LNCAP (cell line): ENCODE data around the gene NUDT14.

Experiments used
- TF ChIP-seq, protein P1 (sequence below): fragments of 450-650 bp; IDR thresholded peaks from 2 replicates; pipeline ENCODE4 v1.5.1; 2017; ENCODE audit warnings: mild to moderate bottlenecking

Gene NUDT14

DNA sequence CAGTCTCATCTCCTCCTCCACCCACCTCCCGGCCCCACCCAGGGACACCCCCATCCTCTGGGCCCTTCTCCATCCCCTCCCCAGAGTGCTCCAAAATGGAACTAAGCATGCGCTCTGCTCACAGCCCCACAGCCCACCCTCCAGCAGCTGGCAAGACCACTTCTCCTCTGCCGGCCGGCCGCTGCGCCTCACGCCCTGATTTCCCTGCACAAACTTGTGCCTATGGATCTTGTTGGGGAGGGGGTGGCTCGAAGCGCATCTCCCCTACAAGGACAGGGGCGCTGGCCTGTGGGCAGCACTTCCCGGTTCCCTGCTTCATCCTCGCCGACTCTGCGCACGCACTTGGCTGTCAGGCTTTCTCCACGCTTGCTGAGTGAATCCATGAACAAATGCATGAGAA, 19.5 kb upstream of the NUDT14 start:
- TF ChIP-seq, protein P1, sequence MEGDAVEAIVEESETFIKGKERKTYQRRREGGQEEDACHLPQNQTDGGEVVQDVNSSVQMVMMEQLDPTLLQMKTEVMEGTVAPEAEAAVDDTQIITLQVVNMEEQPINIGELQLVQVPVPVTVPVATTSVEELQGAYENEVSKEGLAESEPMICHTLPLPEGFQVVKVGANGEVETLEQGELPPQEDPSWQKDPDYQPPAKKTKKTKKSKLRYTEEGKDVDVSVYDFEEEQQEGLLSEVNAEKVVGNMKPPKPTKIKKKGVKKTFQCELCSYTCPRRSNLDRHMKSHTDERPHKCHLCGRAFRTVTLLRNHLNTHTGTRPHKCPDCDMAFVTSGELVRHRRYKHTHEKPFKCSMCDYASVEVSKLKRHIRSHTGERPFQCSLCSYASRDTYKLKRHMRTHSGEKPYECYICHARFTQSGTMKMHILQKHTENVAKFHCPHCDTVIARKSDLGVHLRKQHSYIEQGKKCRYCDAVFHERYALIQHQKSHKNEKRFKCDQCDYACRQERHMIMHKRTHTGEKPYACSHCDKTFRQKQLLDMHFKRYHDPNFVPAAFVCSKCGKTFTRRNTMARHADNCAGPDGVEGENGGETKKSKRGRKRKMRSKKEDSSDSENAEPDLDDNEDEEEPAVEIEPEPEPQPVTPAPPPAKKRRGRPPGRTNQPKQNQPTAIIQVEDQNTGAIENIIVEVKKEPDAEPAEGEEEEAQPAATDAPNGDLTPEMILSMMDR, result no peak

DNA sequence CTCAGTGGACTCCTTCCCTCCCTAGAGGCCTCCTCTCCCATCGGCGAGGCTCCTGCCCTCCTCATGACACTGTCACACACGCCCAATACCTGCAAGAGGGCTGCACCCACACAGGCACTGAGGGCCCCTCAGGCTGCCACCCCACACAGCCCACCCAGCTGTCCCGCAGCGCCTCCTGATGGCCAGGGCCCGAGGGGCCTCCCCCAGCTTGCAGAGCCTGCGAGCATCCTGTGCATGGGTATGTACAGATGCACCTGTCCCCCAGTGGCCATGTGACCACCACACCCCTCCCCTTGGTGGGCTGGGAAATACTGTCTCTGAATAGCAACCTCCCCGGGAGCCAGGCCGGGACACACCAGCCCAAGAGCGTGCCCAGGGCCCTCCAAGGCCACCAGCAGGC, 19.0 kb upstream of the NUDT14 start:
- TF ChIP-seq, protein P1, result no peak

DNA sequence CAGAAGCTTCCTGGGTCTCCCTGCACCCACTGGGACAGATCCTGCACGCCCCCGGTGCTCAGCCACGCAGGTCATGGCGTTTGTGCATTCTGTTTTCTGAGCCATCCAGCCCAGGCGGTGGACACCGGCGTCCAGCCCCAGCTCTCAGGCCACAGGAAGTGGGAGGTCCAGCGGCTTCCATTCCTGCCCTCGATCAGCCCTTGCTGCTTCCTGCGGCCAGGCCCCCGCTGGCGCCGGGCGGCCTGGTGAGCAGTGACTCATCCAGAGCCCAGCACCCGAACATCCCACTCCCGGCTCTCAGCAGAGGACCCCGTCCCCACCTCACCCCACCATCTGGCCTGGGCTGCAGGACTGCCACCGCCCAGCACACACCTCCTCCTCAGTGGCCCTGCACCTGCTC, 18.0 kb upstream of the NUDT14 start:
- TF ChIP-seq, protein P1, result no peak

DNA sequence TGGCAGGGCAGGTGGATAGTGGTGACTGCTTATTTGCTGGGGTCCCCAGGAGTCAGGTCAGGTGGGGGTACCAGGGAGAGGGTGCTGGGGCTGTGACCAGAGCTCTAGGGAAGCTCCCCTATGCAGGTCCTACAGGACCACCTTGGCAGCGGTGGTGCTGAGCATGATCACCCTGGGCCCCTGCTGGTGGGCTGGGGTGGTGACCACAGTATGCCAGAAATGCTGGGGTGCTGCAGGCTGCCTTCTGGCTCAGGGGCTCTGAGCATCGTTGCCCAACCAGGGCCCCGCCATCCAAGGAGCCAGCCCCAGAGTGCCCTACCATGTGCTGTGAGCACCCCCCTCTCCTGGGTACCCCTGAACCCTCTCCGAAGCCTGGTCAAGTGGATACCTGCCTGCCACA, 17.5 kb upstream of the NUDT14 start:
- TF ChIP-seq, protein P1, result no peak

DNA sequence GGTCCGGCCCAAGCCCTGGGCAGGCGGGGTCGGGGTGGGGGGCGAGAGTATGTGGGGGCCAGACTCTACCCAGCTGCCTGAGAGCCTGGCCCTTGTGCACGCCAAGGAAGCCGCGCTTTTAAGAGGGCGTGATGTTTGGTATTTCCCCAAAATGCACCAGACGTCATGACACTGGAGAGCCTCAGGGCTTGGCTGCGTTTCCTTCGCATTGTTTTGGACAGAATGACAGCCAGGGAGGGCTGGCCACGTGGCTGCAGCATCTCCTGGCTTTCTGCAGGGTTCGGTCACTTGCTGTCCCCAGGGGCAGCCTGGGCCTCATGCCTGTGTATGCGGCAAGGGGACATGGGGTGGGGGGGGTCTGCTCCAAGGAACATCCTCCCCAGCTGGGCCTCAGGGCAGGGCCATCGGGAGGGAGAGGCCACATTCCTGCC, 16.1 kb upstream of the NUDT14 start:
- TF ChIP-seq, protein P1, result no peak

DNA sequence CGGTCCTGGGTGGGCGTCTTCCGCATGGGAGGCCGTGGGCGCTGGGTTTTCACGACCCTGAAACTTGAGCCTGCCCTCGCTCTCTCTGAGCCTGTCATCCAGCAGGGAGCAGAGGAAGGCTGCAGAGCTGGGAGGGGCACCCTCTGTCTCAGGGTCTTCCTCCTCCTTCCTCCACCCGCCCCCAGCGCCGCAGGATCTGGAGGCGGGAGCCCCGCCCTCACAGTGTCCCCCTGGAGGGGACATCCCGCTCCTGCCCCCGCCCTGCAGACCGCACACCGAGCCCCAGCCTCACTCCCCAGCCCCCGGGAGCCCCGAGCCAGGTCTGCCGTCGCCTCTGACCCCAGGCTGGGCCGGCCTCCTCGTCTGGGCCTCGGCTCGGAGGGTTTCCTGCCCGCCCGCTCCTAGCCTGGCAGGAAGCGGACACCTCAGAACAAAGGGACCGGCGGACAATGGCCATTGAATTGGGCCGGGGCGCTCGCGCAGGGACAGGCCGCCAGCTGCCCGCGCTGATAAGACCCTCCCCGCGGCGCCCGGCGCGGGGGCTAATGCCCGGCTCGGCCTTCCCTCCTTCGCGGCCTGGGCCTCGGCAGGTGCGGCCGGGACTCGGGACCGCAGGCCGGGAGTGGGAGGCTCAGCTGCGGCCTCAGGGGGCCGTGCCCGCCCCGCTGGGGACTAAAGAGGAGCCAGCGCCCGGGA, 15.3 kb upstream of the NUDT14 start:
- TF ChIP-seq, protein P1, result no peak

DNA sequence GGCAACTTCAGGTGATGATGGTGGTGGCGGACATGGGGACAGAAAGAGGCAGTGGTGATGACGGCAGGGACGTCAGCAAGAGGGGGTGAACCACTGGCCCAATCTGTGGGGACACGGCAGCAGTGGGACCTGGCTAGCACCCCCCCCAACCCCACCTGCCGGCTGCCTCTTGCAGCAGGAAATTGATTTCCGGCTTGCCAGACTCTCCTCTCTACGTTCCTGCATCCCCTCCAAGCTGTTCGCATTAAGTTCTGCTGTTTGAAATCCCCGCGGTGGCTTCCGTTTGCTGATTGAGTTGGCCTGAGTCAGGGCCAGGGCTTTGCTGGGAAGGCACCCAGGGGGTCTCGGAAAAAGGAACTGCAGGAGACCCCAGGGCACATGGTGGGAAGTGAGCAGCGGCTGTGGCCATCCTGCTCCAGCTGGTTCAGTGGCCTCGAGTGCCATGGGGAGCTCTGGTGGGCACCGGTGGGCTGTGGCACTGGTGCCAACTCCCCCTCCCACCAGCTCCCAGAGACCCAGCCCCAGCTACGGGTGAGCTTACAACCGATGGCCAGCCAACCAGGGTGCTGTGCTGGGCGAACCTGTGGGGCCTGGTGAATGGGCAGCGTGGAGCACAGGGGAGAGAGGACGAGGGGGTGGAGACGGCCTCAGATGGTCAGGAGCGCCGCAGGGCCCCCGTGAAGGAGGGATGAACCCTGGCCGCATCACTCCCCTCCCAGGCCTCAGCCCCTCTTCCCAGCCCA, 14.6 kb upstream of the NUDT14 start:
- TF ChIP-seq, protein P1, result no peak
